ENCODE measurements around the gene SAMD11.
"Not testable (repeated sequence)": the region's sequence is repeated elsewhere in the genome, so short reads cannot be mapped to it uniquely, and the experiment has no call there.

The SAMD11 gene

GRCh38 chr1:971751-972506, 48.2 kb downstream of the SAMD11 start:
- peaks cover 0 to 10% of the 10 kb centered on the region in 2 donors for H3K4me1 ChIP-seq (ENCODE audit: control insufficient read depth in 1 of 2, insufficient read depth in 2 of 2, low read length in 2 of 2)
- H3K4me3 ChIP-seq (ENCODE audit: low read depth in 1 of 2, low read length in 2 of 2) = no peak overlapping the region
- no peak overlapping the region for H3K9ac ChIP-seq (ENCODE audit: low read depth in 1 of 2, low read length in 2 of 2)
- H3K9me3 ChIP-seq (ENCODE audit: control insufficient read depth in 1 of 2, low read length in 2 of 2) = no peaks in the 10 kb centered on the region
- H3K27ac ChIP-seq (ENCODE audit: low read depth, low read length) = no peak overlapping the region
- no peaks in the 10 kb centered on the region for H3K36me3 ChIP-seq (ENCODE audit: control insufficient read depth in 1 of 2, insufficient read depth in 2 of 2, low read length in 2 of 2)
- peaks cover 27 to 33% of the 10 kb centered on the region in 2 donors for H3K27me3 ChIP-seq (ENCODE audit: control insufficient read depth in 1 of 2, insufficient read depth in 2 of 2, low read length in 2 of 2)

GRCh38 chr1:972726-973458, 49.2 kb downstream of the SAMD11 start:
- no peaks in the 10 kb centered on the region for H3K36me3 ChIP-seq (ENCODE audit: control insufficient read depth in 1 of 2, insufficient read depth in 2 of 2, low read length in 2 of 2)
- no peak overlapping the region for H3K9ac ChIP-seq (ENCODE audit: low read depth in 1 of 2, low read length in 2 of 2)
- no peaks in the 10 kb centered on the region for H3K9me3 ChIP-seq (ENCODE audit: control insufficient read depth in 1 of 2, low read length in 2 of 2)
- H3K27me3 ChIP-seq (ENCODE audit: control insufficient read depth in 1 of 2, insufficient read depth in 2 of 2, low read length in 2 of 2) = peaks cover 24 to 25% of the 10 kb centered on the region in 2 donors
- H3K4me3 ChIP-seq (ENCODE audit: low read depth in 1 of 2, low read length in 2 of 2) = no peak overlapping the region
- H3K27ac ChIP-seq (ENCODE audit: low read depth, low read length) = no peak overlapping the region
- H3K4me1 ChIP-seq (ENCODE audit: control insufficient read depth in 1 of 2, insufficient read depth in 2 of 2, low read length in 2 of 2) = peaks cover 0 to 4% of the 10 kb centered on the region in 2 donors

DNA sequence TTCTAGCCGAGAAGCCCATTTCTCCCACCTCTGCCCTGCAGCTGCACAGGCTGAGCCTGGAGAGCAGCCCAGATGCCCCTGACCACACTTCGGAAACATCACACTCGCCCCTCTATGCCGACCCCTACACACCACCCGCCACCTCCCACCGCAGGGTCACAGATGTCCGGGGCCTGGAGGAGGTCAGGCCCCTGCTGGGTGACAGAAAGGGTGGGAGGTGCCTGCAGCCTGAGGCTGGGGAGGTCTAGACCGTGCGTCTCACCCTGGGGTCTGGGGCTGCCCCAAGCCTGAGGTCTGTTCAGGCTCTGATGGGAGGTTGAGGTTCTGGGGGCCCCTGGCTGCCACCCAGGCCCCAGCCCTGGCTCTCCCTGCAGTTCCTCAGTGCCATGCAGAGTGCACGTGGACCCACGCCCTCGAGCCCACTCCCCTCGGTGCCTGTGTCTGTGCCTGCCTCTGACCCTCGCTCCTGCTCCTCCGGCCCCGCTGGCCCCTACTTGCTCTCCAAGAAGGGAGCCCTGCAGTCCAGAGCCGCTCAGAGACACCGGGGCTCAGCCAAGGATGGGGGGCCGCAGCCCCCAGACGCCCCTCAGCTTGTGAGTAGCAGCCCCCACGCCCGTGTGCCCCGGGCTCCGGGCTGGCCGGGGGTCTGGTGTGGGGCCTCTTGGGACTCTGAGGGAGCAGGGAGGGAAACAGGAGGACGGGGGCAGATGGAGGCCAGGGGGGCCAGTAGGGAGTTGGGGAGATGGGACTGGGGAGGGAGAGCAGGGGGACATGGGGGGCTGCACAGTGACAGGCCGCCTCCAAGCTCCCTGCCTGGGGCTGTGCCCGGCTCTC, 50.0 kb downstream of the SAMD11 start:
- H3K4me1 ChIP-seq (ENCODE audit: control insufficient read depth in 1 of 2, insufficient read depth in 2 of 2, low read length in 2 of 2) = peaks cover 0 to 4% of the 10 kb centered on the region in 2 donors
- no peaks in the 10 kb centered on the region for H3K36me3 ChIP-seq (ENCODE audit: control insufficient read depth in 1 of 2, insufficient read depth in 2 of 2, low read length in 2 of 2)
- peaks cover 16 to 20% of the 10 kb centered on the region in 2 donors for H3K27me3 ChIP-seq (ENCODE audit: control insufficient read depth in 1 of 2, insufficient read depth in 2 of 2, low read length in 2 of 2)
- H3K9ac ChIP-seq (ENCODE audit: low read depth in 1 of 2, low read length in 2 of 2) = no peak overlapping the region
- H3K4me3 ChIP-seq (ENCODE audit: low read depth in 1 of 2, low read length in 2 of 2) = no peak overlapping the region
- no peaks in the 10 kb centered on the region for H3K9me3 ChIP-seq (ENCODE audit: control insufficient read depth in 1 of 2, low read length in 2 of 2)
- H3K27ac ChIP-seq (ENCODE audit: low read depth, low read length) = no peak overlapping the region

- H3K4me1 ChIP-seq (ENCODE audit: control insufficient read depth in 1 of 2, insufficient read depth in 2 of 2, low read length in 2 of 2) = peaks cover 0 to 4% of the 10 kb centered on the region in 2 donors
- no peaks in the 10 kb centered on the region for H3K9me3 ChIP-seq (ENCODE audit: control insufficient read depth in 1 of 2, low read length in 2 of 2)
- no peak overlapping the region for H3K9ac ChIP-seq (ENCODE audit: low read depth in 1 of 2, low read length in 2 of 2)
- H3K4me3 ChIP-seq (ENCODE audit: low read depth in 1 of 2, low read length in 2 of 2) = no peak overlapping the region
- H3K36me3 ChIP-seq (ENCODE audit: control insufficient read depth in 1 of 2, insufficient read depth in 2 of 2, low read length in 2 of 2) = no peaks in the 10 kb centered on the region
- H3K27me3 ChIP-seq (ENCODE audit: control insufficient read depth in 1 of 2, insufficient read depth in 2 of 2, low read length in 2 of 2) = peaks cover 12 to 14% of the 10 kb centered on the region in 2 donors
- H3K27ac ChIP-seq (ENCODE audit: low read depth, low read length) = no peak overlapping the region
Measured at GRCh38 chr1:974293-974640, 50.5 kb downstream of the SAMD11 start.

- H3K36me3 ChIP-seq (ENCODE audit: control insufficient read depth in 1 of 2, insufficient read depth in 2 of 2, low read length in 2 of 2) = no peaks in the 10 kb centered on the region
- no peak overlapping the region for H3K9ac ChIP-seq (ENCODE audit: low read depth in 1 of 2, low read length in 2 of 2)
- no peak overlapping the region for H3K4me3 ChIP-seq (ENCODE audit: low read depth in 1 of 2, low read length in 2 of 2)
- H3K4me1 ChIP-seq (ENCODE audit: control insufficient read depth in 1 of 2, insufficient read depth in 2 of 2, low read length in 2 of 2) = peaks cover 0 to 4% of the 10 kb centered on the region in 2 donors
- no peaks in the 10 kb centered on the region for H3K9me3 ChIP-seq (ENCODE audit: control insufficient read depth in 1 of 2, low read length in 2 of 2)
- no peak overlapping the region for H3K27ac ChIP-seq (ENCODE audit: low read depth, low read length)
- H3K27me3 ChIP-seq (ENCODE audit: control insufficient read depth in 1 of 2, insufficient read depth in 2 of 2, low read length in 2 of 2) = peaks cover 8 to 13% of the 10 kb centered on the region in 2 donors
Measured at GRCh38 chr1:974687-975328, 51.1 kb downstream of the SAMD11 start.

- no peak overlapping the region for H3K9ac ChIP-seq (ENCODE audit: low read depth in 1 of 2, low read length in 2 of 2)
- peaks cover 8 to 13% of the 10 kb centered on the region in 2 donors for H3K27me3 ChIP-seq (ENCODE audit: control insufficient read depth in 1 of 2, insufficient read depth in 2 of 2, low read length in 2 of 2)
- H3K36me3 ChIP-seq (ENCODE audit: control insufficient read depth in 1 of 2, insufficient read depth in 2 of 2, low read length in 2 of 2) = no peaks in the 10 kb centered on the region
- H3K27ac ChIP-seq (ENCODE audit: low read depth, low read length) = no peak overlapping the region
- H3K4me3 ChIP-seq (ENCODE audit: low read depth in 1 of 2, low read length in 2 of 2) = no peak overlapping the region
- no peaks in the 10 kb centered on the region for H3K9me3 ChIP-seq (ENCODE audit: control insufficient read depth in 1 of 2, low read length in 2 of 2)
- peaks cover 0 to 4% of the 10 kb centered on the region in 2 donors for H3K4me1 ChIP-seq (ENCODE audit: control insufficient read depth in 1 of 2, insufficient read depth in 2 of 2, low read length in 2 of 2)
Measured at GRCh38 chr1:975365-975764, 51.6 kb downstream of the SAMD11 start.

- peaks cover 0 to 4% of the 10 kb centered on the region in 2 donors for H3K4me1 ChIP-seq (ENCODE audit: control insufficient read depth in 1 of 2, insufficient read depth in 2 of 2, low read length in 2 of 2)
- H3K9me3 ChIP-seq (ENCODE audit: control insufficient read depth in 1 of 2, low read length in 2 of 2) = no peaks in the 10 kb centered on the region
- no peak overlapping the region for H3K9ac ChIP-seq (ENCODE audit: low read depth in 1 of 2, low read length in 2 of 2)
- no peaks in the 10 kb centered on the region for H3K36me3 ChIP-seq (ENCODE audit: control insufficient read depth in 1 of 2, insufficient read depth in 2 of 2, low read length in 2 of 2)
- H3K4me3 ChIP-seq (ENCODE audit: low read depth in 1 of 2, low read length in 2 of 2) = peak overlapping the region in 1 of 2 donors; percentile 8
- peaks cover 8 to 12% of the 10 kb centered on the region in 2 donors for H3K27me3 ChIP-seq (ENCODE audit: control insufficient read depth in 1 of 2, insufficient read depth in 2 of 2, low read length in 2 of 2)
- no peak overlapping the region for H3K27ac ChIP-seq (ENCODE audit: low read depth, low read length)
Measured at GRCh38 chr1:975896-976683, 52.4 kb downstream of the SAMD11 start.

DNA sequence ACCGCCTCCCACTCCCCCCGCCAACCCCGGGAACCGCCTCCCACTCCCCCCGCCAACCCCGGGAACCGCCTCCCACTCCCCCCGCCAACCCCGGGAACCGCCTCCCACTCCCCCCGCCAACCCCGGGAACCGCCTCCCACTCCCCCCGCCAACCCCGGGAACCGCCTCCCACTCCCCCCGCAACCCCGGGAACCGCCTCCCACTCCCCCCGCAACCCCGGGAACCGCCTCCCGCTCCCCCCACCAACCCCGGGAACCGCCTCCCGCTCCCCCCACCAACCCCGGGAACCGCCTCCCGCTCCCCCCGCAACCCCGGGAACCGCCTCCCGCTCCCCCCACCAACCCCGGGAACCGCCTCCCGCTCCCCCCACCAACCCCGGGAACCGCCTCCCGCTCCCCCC, 53.1 kb downstream of the SAMD11 start:
- H3K27ac ChIP-seq (ENCODE audit: low read depth, low read length); H3K4me3 ChIP-seq (ENCODE audit: low read depth in 1 of 2, low read length in 2 of 2); H3K4me1 ChIP-seq (ENCODE audit: control insufficient read depth in 1 of 2, insufficient read depth in 2 of 2, low read length in 2 of 2); H3K27me3 ChIP-seq (ENCODE audit: control insufficient read depth in 1 of 2, insufficient read depth in 2 of 2, low read length in 2 of 2); H3K9me3 ChIP-seq (ENCODE audit: control insufficient read depth in 1 of 2, low read length in 2 of 2); H3K36me3 ChIP-seq (ENCODE audit: control insufficient read depth in 1 of 2, insufficient read depth in 2 of 2, low read length in 2 of 2); H3K9ac ChIP-seq (ENCODE audit: low read depth in 1 of 2, low read length in 2 of 2): not testable (repeated sequence)

DNA sequence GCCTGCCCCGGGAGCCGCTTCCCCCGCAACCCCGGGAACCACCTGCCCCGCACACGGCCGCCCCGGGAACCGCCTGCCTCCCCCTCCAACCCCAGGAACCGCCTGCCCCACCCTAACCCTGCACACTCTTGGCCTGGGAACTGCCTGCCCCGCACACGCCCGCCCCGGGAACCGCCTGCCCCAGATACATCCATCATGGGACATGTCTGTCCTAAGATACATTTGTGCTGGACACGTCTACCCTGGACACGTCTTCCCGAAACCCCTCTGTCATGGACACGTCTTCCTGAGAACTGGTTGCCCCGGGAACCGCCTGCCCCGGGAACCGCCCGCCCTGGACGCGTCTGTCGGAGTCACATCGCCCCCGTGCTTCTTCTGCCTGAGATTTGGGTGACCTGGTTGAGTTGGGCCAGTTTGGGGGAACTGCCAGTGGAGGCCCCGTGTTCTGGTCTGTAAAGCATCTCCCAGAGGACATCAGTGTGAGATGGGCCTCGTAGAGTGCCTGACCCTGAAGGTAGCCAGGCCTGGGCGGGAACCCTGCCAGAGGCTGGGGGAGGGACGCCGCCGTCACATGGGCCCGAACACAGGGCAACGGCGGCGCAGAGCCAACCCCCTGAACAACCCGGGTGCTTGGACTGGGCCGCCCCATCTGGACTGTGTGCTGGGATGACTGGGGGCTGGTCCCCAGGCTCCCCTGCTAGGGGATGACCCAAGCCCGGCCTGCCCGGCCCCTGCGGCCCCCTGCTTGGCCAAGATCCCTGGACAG, 54.5 kb downstream of the SAMD11 start:
- Histone ChIP-seq H3K9me3 (ENCODE audit: control insufficient read depth in 1 of 2, low read length in 2 of 2) (no peaks in the 10 kb centered on the region), H3K27me3 (ENCODE audit: control insufficient read depth in 1 of 2, insufficient read depth in 2 of 2, low read length in 2 of 2) (peaks cover 9 to 17% of the 10 kb centered on the region in 2 donors), H3K4me3 (ENCODE audit: low read depth in 1 of 2, low read length in 2 of 2) (no peak overlapping the region), H3K36me3 (ENCODE audit: control insufficient read depth in 1 of 2, insufficient read depth in 2 of 2, low read length in 2 of 2) (no peaks in the 10 kb centered on the region), H3K9ac (ENCODE audit: low read depth in 1 of 2, low read length in 2 of 2) (no peak overlapping the region), H3K4me1 (ENCODE audit: control insufficient read depth in 1 of 2, insufficient read depth in 2 of 2, low read length in 2 of 2) (peaks cover 0 to 4% of the 10 kb centered on the region in 2 donors), H3K27ac (ENCODE audit: low read depth, low read length) (no peak overlapping the region)
